Keratinocyte (primary cell): ENCODE measurements around the gene ADAM30. TPM values are rescaled to one million over a fixed set of nuclear protein-coding genes. Genes with fewer than 3 reads are reported as not detected.

Experiments used
- DNase-seq: peaks from one replicate; pipeline ENCODE4 v3.0.0-alpha.2; 2011; ENCODE audit warnings: low read depth, missing footprints, low spot score
- FAIRE-seq: peaks from 2 replicates; lab custom pipeline; 2011; peaks lifted over from hg19 to GRCh38; lab: Jason Lieb, UNC
- H2AFZ ChIP-seq: 2 replicates; pipeline ENCODE4 v1.6.0; 2012; ENCODE audit warnings: low read length, control low read depth, inconsistent platforms; ENCODE audit not compliant: control insufficient read depth
- H3K27ac ChIP-seq: 2 replicates; pipeline ENCODE4 v1.5.1; 2011; ENCODE audit warnings: low read length; ENCODE audit not compliant: control insufficient read depth, insufficient read depth
- H3K27me3 ChIP-seq: 3 replicates; pipeline ENCODE4 v1.6.0; 2011; ENCODE audit warnings: low read length; ENCODE audit not compliant: control insufficient read depth, insufficient read depth; ENCODE audit errors: extremely low read depth
- H3K36me3 ChIP-seq, 2 experiments: 2 replicates in 1 of 2; 3 replicates in 1 of 2; pipeline ENCODE4 v1.5.1; 2011; ENCODE audit warnings: low read length in 2 of 2, mild to moderate bottlenecking in 1 of 2; ENCODE audit not compliant: control insufficient read depth in 2 of 2, insufficient read depth in 2 of 2; ENCODE audit errors: extremely low read depth in 1 of 2
- H3K4me1 ChIP-seq: 3 replicates; pipeline ENCODE4 v1.5.1; 2011; ENCODE audit warnings: low read length; ENCODE audit not compliant: control insufficient read depth, insufficient read depth; ENCODE audit errors: extremely low read depth
- H3K4me2 ChIP-seq: 3 replicates; pipeline ENCODE4 v1.6.0; 2011; ENCODE audit warnings: low read depth, low read length; ENCODE audit not compliant: control insufficient read depth, insufficient read depth; ENCODE audit errors: extremely low read depth
- H3K4me3 ChIP-seq, 3 experiments: fragments of 200-600 bp in 1 of 3; sonication (generic) in 1 of 3; 2 replicates in 2 of 3; 3 replicates in 1 of 3; pipeline ENCODE4 v1.5.1; 2011 to 2016; ENCODE audit warnings: low read length in 3 of 3, mild to moderate bottlenecking in 3 of 3, control low read depth in 2 of 3, inconsistent platforms in 1 of 3, low read depth in 1 of 3, mixed read lengths in 1 of 3, mixed run types in 1 of 3, moderate library complexity in 1 of 3; ENCODE audit not compliant: control insufficient read depth in 2 of 3, insufficient read depth in 2 of 3; ENCODE audit errors: extremely low read depth in 1 of 3
- H3K79me2 ChIP-seq: 2 replicates; pipeline ENCODE4 v1.6.0; 2012; ENCODE audit warnings: low read length; ENCODE audit not compliant: control insufficient read depth, insufficient read depth
- H3K9ac ChIP-seq: 3 replicates; pipeline ENCODE4 v1.6.0; 2011; ENCODE audit warnings: low read length; ENCODE audit not compliant: control insufficient read depth, insufficient read depth; ENCODE audit errors: extremely low read depth
- H3K9me1 ChIP-seq: 3 replicates; pipeline ENCODE4 v1.6.0; 2011; ENCODE audit warnings: low read length; ENCODE audit not compliant: control insufficient read depth, insufficient read depth; ENCODE audit errors: extremely low read depth
- H3K9me3 ChIP-seq: 2 replicates; pipeline ENCODE4 v1.5.1; 2012; ENCODE audit warnings: low read depth, low read length; ENCODE audit not compliant: control insufficient read depth
- H4K20me1 ChIP-seq: 3 replicates; pipeline ENCODE4 v1.6.0; 2011; ENCODE audit warnings: low read length; ENCODE audit not compliant: control insufficient read depth, insufficient read depth; ENCODE audit errors: extremely low read depth
- CTCF ChIP-seq, 3 experiments: IDR thresholded peaks in 1 of 3; conservative IDR thresholded peaks in 1 of 3; optimal IDR thresholded peaks in 1 of 3; 2 replicates in 2 of 3; 3 replicates in 1 of 3; pipeline versions ENCODE3 to v1.5.1; 2011; ENCODE audit warnings: low read length in 3 of 3, mild to moderate bottlenecking in 3 of 3, moderate library complexity in 2 of 3, control low read depth in 1 of 3, inconsistent platforms in 1 of 3; ENCODE audit not compliant: insufficient read depth in 2 of 3; ENCODE audit errors: extremely low read depth in 1 of 3
- dilution Hi-C: fragments of 300-500 bp; cut with MboI; formaldehyde crosslinking; loops from one replicate; pipeline ENCODE4 v1.7.0; 2020; ENCODE audit warnings: low sequenced_read_pairs; ENCODE audit not compliant: extremely low pct_ligation_motif_present
- polyA plus RNA-seq, 5 experiments: library from polyadenylated mRNA; depleted of rRNA in 3 of 5; stranded (reverse) in 3 of 5; stranded (forward) in 1 of 5; unstranded in 1 of 5; fragments of >200 nt; gene quantifications; 1 replicate in 1 of 5; 2 replicates in 3 of 5; 3 replicates in 1 of 5; pipeline versions ENCODE4 v1.2.1 to v1.2.3, GENCODE V29; 2011 to 2012; ENCODE audit warnings: missing spikeins in 2 of 5, low read depth in 1 of 5, low replicate concordance in 1 of 5

ADAM30 gene
- polyA plus RNA-seq, 1 donor (not counting 4 experiments of a cell fraction or from before 2014, with no cell fraction given), result not detected

GRCh38 chr1:119865627-119866026, 30.7 kb downstream of the ADAM30 start:
- no peaks in the 10 kb centered on the region for H3K36me3 ChIP-seq
- DNase-seq (no peak), FAIRE-seq (no peak)
- H3K27ac ChIP-seq, result no peak overlapping the region
- no peaks in the 10 kb centered on the region for H3K9me1 ChIP-seq
- H3K9ac ChIP-seq, result no peak overlapping the region
- no peak overlapping the region for H3K4me3 ChIP-seq
- no peak overlapping the region for H2AFZ ChIP-seq
- H3K9me3 ChIP-seq, result no peaks in the 10 kb centered on the region
- dilution Hi-C loops, result no loop called here
- H3K4me2 ChIP-seq, result no peak overlapping the region
- no peaks in the 10 kb centered on the region for H3K27me3 ChIP-seq
- H3K4me1 ChIP-seq, result no peaks in the 10 kb centered on the region
- H3K79me2 ChIP-seq, result no peaks in the 10 kb centered on the region
- no peak for TF ChIP-seq CTCF (optimal IDR thresholded peaks at IDR 0.05 in 1 of 3, IDR thresholded peaks at IDR 0.05 in 1 of 3, conservative IDR thresholded peaks at IDR 0.05 in 1 of 3; ENCODE audit: extremely low read depth in 1 of 3, insufficient read depth in 2 of 3, low read length in 3 of 3)
- no peaks in the 10 kb centered on the region for H4K20me1 ChIP-seq

GRCh38 chr1:119862276-119862675, 34.0 kb downstream of the ADAM30 start:
- H3K9me1 ChIP-seq, result no peaks in the 10 kb centered on the region
- H3K4me1 ChIP-seq, result peaks cover 8% of the 10 kb centered on the region
- H4K20me1 ChIP-seq, result no peaks in the 10 kb centered on the region
- H3K27ac ChIP-seq, result no peak overlapping the region
- no peak for TF ChIP-seq CTCF (optimal IDR thresholded peaks at IDR 0.05 in 1 of 3, IDR thresholded peaks at IDR 0.05 in 1 of 3, conservative IDR thresholded peaks at IDR 0.05 in 1 of 3; ENCODE audit: extremely low read depth in 1 of 3, insufficient read depth in 2 of 3, low read length in 3 of 3)
- no peak overlapping the region for H2AFZ ChIP-seq
- H3K36me3 ChIP-seq, result no peaks in the 10 kb centered on the region
- no peak overlapping the region for H3K4me2 ChIP-seq
- FAIRE-seq (no peak), DNase-seq (no peak)
- dilution Hi-C loops, result no loop called here
- no peak overlapping the region for H3K9ac ChIP-seq
- H3K4me3 ChIP-seq, result no peak overlapping the region
- H3K27me3 ChIP-seq, result no peaks in the 10 kb centered on the region
- no peaks in the 10 kb centered on the region for H3K9me3 ChIP-seq
- H3K79me2 ChIP-seq, result no peaks in the 10 kb centered on the region
